Activated gamma-delta T cell treated with anti-CD3 and anti-CD28 coated beads, Interleukin-2, amount 50 U/mL, for 16 hours (primary cell): ENCODE data around the gene CMBL.
"Not testable (repeated sequence)": the region's sequence is repeated elsewhere in the genome, so short reads cannot be mapped to it uniquely, and the experiment has no call there.

ENCODE experiments used
- DNase-seq: peaks from one replicate; pipeline ENCODE4 v3.0.0-alpha.2; 2020; ENCODE audit warnings: low read depth

Gene CMBL

GRCh38 chr5:10333154-10334006 is 25.7 kb upstream of the CMBL start:
- DNase-seq, result no peak

GRCh38 chr5:10332301-10332700 is 24.6 kb upstream of the CMBL start:
- no peak for DNase-seq

GRCh38 chr5:10331341-10331796 is 23.7 kb upstream of the CMBL start:
- no peak for DNase-seq

GRCh38 chr5:10330511-10331230 is 23.0 kb upstream of the CMBL start:
- no peak for DNase-seq

GRCh38 chr5:10329820-10330481 is 22.2 kb upstream of the CMBL start:
- DNase-seq, result no peak

GRCh38 chr5:10329446-10329819 is 21.7 kb upstream of the CMBL start:
- DNase-seq, result no peak

GRCh38 chr5:10328323-10328722 is 20.6 kb upstream of the CMBL start:
- DNase-seq, result no peak

- DNase-seq, result no peak
These were observed 17.0 kb upstream of the CMBL start for GRCh38 chr5:10324518-10325370.

GRCh38 chr5:10323588-10324488 is 16.1 kb upstream of the CMBL start:
- DNase-seq, result no peak

GRCh38 chr5:10321882-10322281 is 14.2 kb upstream of the CMBL start:
- DNase-seq, result no peak

- DNase-seq, result no peak
These were observed 13.1 kb upstream of the CMBL start for GRCh38 chr5:10320793-10321192.

- DNase-seq, result no peak
These were observed 11.6 kb upstream of the CMBL start for GRCh38 chr5:10319202-10319851.

GRCh38 chr5:10317825-10318682 is 10.4 kb upstream of the CMBL start:
- no peak for DNase-seq

GRCh38 chr5:10315824-10316509 is 8.3 kb upstream of the CMBL start:
- no peak for DNase-seq

- DNase-seq, result no peak
These were observed 7.5 kb upstream of the CMBL start for GRCh38 chr5:10315201-10315600.

- DNase-seq, result no peak
These were observed 4.1 kb upstream of the CMBL start for GRCh38 chr5:10311595-10312425.

- not testable (repeated sequence) for DNase-seq
These were observed 3.3 kb upstream of the CMBL start for GRCh38 chr5:10310835-10311570.
